ENCODE data around the gene KIF1C.

The KIF1C gene

GRCh38 chr17:4997302-4998026 lies at the start of gene KIF1C, which contains the start of gene INCA1:
Gene KIF1C, plus strand, starts transcription at chr17:4997950. Its CDS starts 2,297 bp downstream, at chr17:5000247.
Gene INCA1, minus strand, starts transcription at chr17:4997522. Its CDS starts 3,085 bp downstream, at chr17:4994437.
- TF ChIP-seq CTCF (conservative IDR thresholded peaks at IDR 0.05): no peak
- TF ChIP-seq ZFX (IDR thresholded peaks at IDR 0.05): peak; percentile 54; the same call in 1 of the 2 replicates
- H3K27ac ChIP-seq: peak within 1 kb of the TSS; percentile 90

- TF ChIP-seq ZFX (IDR thresholded peaks at IDR 0.05) (peak; percentile 51; the same call in 1 of the 2 replicates), CTCF (conservative IDR thresholded peaks at IDR 0.05) (no peak)
- peak within 1 kb of the TSS; percentile 100 for H3K27ac ChIP-seq
Observed at GRCh38 chr17:4948166-4948930, 49.4 kb upstream of the KIF1C start, which contains the start of gene PFN1. Gene PFN1, minus strand, starts transcription at chr17:4948530. Its CDS starts 136 bp downstream, at chr17:4948394.

GRCh38 chr17:4948931-4949320 lies 48.8 kb upstream of the KIF1C start:
- peak overlapping the region; percentile 100 for H3K27ac ChIP-seq
- TF ChIP-seq CTCF (conservative IDR thresholded peaks at IDR 0.05): no peak
- no peak for TF ChIP-seq ZFX (IDR thresholded peaks at IDR 0.05)

GRCh38 chr17:4949321-4950074 lies 48.3 kb upstream of the KIF1C start:
- no peak for TF ChIP-seq ZFX (IDR thresholded peaks at IDR 0.05)
- no peak for TF ChIP-seq CTCF (conservative IDR thresholded peaks at IDR 0.05)
- H3K27ac ChIP-seq: peak overlapping the region; percentile 100

GRCh38 chr17:4950075-4950745 lies 47.5 kb upstream of the KIF1C start:
- TF ChIP-seq CTCF (conservative IDR thresholded peaks at IDR 0.05) (no peak), ZFX (IDR thresholded peaks at IDR 0.05) (peak; percentile 40; the same call in 1 of the 2 replicates)
- peak overlapping the region; percentile 100 for H3K27ac ChIP-seq

GRCh38 chr17:4950746-4951204 lies 47.0 kb upstream of the KIF1C start, which contains the start of gene ENO3:
Gene ENO3, plus strand, starts transcription at chr17:4951119. Its CDS starts 711 bp downstream, at chr17:4951830.
- H3K27ac ChIP-seq: peak within 1 kb of the TSS; percentile 100
- TF ChIP-seq ZFX (IDR thresholded peaks at IDR 0.05): no peak
- no peak for TF ChIP-seq CTCF (conservative IDR thresholded peaks at IDR 0.05)

Data from C4-2B (cell line).